NCI-H510A (cell line): Measurements from ENCODE around the gene HSD17B4.
"Not testable (repeated sequence)": the region's sequence is repeated elsewhere in the genome, so short reads cannot be mapped to it uniquely, and the experiment has no call there.

Experiments used
- DNase-seq: peaks from one replicate; lab custom pipeline; 2025; lab: John Stamatoyannopoulos, UW

Gene HSD17B4

GRCh38 chr5:119432674-119433237 is 19.5 kb upstream of the HSD17B4 start:
- DNase-seq: not testable (repeated sequence)

DNA sequence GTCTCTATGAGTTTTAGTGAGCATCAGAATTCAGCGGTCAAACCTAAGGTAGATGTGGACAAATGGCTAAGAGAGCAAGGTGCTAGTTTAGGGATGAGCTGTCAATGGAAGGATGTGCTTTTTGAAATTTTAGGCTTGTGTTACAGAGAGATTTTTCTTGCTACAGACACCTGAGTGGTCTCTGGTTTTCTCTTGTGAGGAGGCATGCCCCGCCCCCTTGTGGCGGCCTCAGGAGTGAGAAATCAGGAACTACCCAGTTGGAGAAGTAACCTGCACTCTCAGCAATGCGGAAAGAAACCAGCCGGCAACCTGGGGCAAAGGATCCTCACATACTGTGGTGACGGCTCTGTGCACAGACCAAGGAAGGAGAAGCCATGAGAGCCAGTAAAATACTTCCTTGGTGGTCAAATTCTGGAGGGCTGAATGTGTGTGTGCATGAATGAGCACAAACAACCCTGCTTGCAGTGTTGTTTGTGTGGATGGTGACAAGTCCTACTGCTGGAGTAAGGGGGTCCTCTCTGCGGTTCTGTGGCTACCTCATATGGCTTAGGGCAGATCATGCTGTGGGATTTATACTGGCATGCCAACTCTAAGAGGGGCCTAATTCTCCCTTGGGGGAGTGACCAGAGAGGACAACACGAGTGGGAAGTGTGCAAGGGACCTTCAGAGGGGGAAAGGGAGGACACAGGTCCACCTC is 16.7 kb upstream of the HSD17B4 start:
- no peak for DNase-seq

DNA sequence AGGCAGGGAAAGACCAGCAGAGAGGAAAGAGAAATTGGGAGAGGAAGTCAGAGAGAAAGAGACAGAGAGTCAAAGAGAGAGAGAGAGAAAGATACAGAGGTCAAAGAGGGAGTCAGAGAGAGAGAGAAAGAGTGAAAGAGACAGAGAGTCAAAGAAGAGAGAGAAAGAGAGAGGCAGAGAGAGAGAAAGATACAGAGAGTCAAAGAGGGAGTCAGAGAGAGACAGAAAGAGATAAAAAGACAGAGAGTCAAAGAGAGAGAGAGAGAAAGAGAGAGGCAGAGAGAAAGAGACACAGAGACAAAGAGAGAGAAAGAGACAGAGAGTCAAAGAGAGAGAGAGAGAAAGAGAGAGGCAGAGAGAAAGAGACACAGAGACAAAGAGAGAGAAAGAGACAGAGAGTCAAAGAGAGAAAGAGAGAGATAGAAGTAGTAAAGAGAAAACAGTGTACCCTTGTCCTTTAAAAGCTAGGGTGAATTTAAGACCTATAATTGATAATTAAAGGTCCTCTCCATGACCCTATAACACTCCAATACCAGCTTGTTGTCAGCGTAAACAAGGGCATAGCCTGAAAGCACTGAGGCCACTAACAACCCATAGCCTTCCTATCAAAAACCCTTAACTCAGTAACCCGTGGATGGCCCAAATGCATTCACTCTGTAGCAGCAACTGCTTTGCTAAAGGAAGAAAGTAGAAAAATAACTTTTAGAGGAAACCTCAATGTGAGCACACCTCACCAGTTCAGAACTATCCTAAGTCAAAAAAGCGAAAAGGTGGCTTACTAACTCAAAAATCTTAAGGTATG is 14.3 kb upstream of the HSD17B4 start:
- not testable (repeated sequence) for DNase-seq

- DNase-seq: not testable (repeated sequence)
These were observed 13.7 kb upstream of the HSD17B4 start for GRCh38 chr5:119438587-119438917.

DNA sequence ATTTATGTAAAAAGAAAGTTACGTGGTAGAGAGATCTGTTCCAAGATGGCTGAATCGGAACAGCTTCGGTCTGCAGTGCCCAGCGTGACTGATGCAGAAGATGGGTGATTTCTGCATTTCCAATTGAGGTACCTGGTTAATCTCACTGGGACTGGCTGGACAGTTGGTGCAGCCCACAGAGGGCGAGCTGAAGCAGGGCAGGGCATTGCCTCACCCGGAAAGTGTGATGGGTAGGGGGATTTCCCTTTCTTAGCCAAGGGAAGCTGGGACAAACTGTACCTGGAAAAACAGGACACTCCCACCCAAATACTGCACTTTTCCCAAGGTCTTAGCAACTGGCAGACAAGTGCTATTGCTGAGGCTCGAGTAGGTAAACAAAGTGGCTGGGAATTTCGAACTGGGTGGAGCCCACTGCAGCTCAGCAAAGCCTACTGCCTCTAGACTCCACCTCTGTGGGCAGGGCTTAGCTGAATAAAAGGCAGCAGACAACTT is 13.1 kb upstream of the HSD17B4 start:
- no peak for DNase-seq

GRCh38 chr5:119439632-119440031 is 12.7 kb upstream of the HSD17B4 start:
- not testable (repeated sequence) for DNase-seq

DNA sequence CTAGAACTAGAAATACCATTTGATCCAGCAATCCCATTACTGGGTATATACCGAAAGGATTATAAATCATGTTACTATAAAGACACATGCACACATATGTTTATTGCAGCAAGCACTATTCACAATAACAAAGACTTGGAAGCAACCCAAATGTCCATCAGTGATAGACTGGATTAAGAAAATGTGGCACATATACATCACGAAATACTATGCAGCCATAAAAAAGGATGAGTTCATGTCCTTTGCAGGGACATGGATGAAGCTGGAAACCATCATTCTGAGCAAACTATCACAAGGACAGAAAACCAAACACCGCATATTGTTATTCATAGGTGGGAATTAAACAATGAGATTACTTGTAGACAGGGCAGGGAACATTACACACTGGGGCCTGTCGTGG is 7.7 kb upstream of the HSD17B4 start:
- DNase-seq: not testable (repeated sequence)

DNA sequence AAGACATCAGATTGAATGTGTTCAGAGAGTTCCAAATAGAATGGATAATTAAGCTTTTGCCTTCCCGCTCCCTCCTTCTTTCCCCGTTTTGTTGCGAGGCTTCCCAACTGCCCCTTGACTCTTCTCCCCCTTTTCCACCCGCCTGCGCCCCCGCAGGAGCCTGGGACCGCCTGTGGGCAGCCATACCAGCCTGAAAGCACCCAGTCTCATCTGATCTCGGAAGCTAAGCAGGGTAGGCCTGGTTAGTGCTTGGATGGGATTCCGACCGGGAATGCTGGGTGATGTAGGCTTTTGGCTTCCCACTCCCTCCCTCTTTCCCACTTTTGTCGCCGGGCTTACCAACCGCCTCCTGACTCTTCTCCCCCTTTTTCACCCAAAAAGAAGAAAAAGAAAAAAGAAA is 6.8 kb upstream of the HSD17B4 start:
- DNase-seq: no peak

DNA sequence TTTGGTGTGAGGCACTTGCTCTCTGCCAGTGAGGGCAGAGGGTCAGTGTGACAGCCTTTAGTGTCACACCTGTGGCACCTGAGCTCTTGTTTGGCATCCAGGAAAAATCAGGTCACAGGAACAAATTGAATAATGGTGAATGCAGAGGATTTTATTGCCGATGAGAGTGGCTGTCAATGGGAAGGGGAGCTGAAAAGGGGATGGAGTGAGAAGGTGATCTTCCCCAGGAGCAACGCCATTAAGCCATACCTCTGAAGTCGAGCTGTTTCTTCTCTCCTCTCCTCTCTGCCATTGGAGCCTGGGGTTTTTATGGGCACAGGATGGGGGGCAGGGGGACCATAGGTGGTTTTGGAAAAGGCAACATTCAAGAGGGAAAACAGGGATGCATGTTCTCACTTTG is 2.4 kb upstream of the HSD17B4 start:
- DNase-seq: no peak

GRCh38 chr5:119450627-119451026 is 1.7 kb upstream of the HSD17B4 start:
- not testable (repeated sequence) for DNase-seq

GRCh38 chr5:119451561-119451960 is 736 bp upstream of the HSD17B4 start:
- no peak for DNase-seq

- no peak for DNase-seq
These were observed 281 bp upstream of the HSD17B4 start for GRCh38 chr5:119452060-119452372.

- no peak for DNase-seq
These were observed 710 bp downstream of the HSD17B4 start for GRCh38 chr5:119453040-119453373.

DNA sequence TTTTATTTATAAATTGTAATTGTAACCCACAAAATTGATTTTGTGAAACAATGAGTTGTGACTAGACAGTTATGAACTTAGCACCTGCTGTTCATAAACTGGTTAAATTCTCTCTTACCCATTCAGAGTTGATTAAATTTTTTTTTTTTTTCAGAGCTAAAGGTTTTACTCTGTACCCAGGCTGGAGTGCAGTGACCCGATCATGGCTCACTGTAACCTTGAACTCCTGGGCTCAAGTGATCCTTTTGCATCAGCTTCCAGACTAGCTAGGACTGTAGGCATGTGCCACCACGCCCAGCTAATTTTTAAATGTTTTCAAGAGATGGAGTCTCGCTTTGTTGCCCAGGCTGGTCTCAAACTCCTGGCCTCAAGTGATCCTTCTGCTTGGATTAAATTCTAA is 1.9 kb downstream of the HSD17B4 start:
- no peak for DNase-seq

- no peak for DNase-seq
These were observed 6.8 kb downstream of the HSD17B4 start for GRCh38 chr5:119458911-119459632.

- DNase-seq: no peak
These were observed 13.3 kb downstream of the HSD17B4 start for GRCh38 chr5:119465640-119466039.

DNA sequence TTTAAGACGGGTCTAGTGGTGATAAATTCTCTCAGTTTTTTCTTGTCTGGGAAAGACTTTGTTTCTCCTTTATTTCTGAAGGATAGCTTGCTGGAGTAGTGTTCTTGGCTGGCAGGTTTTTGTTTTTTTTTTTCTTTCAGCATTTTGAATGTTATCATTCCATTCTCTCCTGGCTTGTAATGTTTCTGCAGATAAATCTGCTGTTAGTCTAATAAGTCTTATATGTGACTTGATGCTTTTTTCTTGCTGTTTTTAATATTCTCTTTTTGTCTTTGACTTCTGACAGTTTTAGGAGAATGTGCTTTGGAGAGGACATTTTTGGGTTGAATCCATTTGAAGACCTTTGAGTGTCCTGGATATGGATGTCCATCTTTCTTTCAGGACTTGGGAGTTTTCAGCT is 16.0 kb downstream of the HSD17B4 start:
- DNase-seq: no peak

DNA sequence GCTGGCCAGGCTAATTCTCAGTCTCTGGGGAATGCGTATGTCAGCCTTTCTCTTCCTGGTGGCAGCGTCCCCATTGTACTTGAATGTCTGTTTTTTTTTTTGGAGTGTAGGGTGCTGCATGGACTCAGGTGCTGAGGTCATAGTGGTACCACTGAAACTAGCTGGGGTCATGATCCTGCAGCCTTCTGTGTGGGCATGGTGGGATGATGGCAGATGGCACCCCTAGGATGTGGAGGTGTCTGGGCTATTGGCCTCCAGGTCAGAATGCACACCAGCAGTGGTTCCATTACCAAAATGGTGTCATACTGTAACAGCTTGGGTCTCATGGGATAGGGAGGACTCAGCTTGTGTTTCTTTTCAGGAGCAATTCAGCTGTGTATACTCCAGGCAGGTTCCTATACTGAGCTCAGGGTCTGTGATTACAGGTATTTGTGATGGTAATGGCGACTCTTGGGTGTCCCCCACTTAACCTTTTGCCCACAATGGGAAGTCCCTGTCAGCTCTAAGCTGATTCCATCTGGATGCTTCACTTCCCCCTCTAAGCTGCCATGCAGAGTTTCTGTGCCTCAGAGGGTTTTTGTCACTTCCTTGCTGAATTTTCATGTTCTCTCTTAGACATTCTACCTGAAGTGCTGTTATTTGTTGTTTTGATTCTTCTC is 17.9 kb downstream of the HSD17B4 start:
- no peak for DNase-seq

- DNase-seq: no peak
These were observed 18.7 kb downstream of the HSD17B4 start for GRCh38 chr5:119470851-119471451.

DNA sequence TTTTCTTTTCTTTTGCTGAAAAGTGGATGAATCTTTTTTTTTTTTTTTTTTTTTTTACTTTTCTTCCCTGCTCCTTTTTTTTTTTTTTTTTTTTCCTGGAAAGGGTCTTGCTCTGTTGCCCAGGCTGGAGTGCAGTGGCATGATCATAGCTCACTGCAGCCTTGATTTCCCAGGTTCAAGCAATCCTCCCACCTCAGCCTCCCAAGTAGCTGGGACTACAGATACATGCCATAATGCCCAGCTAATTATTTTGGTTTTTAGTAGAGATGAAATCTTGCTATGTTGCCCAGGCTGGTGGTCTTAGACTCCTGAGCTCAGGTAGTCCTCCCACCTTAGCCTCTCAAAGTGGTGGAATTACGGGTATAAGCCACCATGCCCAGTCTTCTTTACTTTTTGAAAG is 20.9 kb downstream of the HSD17B4 start:
- DNase-seq: no peak

- no peak for DNase-seq
These were observed 24.0 kb downstream of the HSD17B4 start for GRCh38 chr5:119476341-119476740.

DNA sequence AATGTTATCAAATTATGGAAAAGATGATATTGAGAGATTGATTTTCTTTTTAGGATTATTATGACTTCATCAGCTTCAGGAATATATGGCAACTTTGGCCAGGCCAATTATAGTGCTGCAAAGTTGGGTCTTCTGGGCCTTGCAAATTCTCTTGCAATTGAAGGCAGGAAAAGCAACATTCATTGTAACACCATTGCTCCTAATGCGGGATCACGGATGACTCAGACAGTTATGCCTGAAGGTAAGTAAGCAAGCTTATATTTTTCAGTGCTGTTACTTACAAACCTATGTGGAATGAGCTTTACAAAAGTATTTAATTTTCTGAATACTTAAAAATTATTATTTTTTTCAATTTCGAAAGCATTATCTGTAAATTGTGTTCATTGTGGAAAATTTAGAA is 26.5 kb downstream of the HSD17B4 start:
- DNase-seq: no peak
